GM23338 (cell line): Measurements from ENCODE around the gene MGAT5. TPM values are rescaled to one million over a fixed set of nuclear protein-coding genes. Genes with fewer than 3 reads are reported as not detected.

ENCODE experiments used
- ATAC-seq: fragments of 200-7000 bp; cut with Tn5 transposase; 3 replicates; pipeline ENCODE4 v1.9.1; 2020
- DNase-seq: peaks from one replicate; pipeline ENCODE4 v3.0.0-alpha.2; 2015; ENCODE audit warnings: low spot score
- H2AFZ ChIP-seq: fragments of 200-600 bp; sonication (generic); 2 replicates; pipeline ENCODE4 v1.8.0; 2016; ENCODE audit warnings: antibody characterized with exemption, mild to moderate bottlenecking, moderate library complexity
- H3F3A ChIP-seq: fragments of 200-600 bp; sonication (generic); replicated peaks from 2 replicates; pipeline ENCODE4 v1.8.0; 2017; ENCODE audit warnings: antibody characterized with exemption, mixed run types, low read depth
- H3K27ac ChIP-seq: fragments of 200-600 bp; sonication (generic); 2 replicates; pipeline ENCODE4 v1.6.1; 2016; ENCODE audit warnings: low read depth
- H3K27me3 ChIP-seq: fragments of 200-600 bp; sonication (generic); 2 replicates; pipeline ENCODE4 v1.8.0; 2016; ENCODE audit warnings: mild to moderate bottlenecking, mixed run types, moderate library complexity; ENCODE audit not compliant: insufficient read depth
- H3K36me3 ChIP-seq: fragments of 200-600 bp; sonication (generic); 2 replicates; pipeline ENCODE4 v1.8.0; 2016; ENCODE audit warnings: mild to moderate bottlenecking; ENCODE audit not compliant: insufficient read depth
- H3K4me1 ChIP-seq: fragments of 200-600 bp; sonication (generic); 2 replicates; pipeline ENCODE4 v1.8.0; 2016; ENCODE audit warnings: mild to moderate bottlenecking, moderate library complexity; ENCODE audit not compliant: insufficient read depth
- H3K4me2 ChIP-seq: fragments of 200-600 bp; sonication (generic); 2 replicates; pipeline ENCODE4 v1.7.1; 2017; ENCODE audit warnings: mixed run types
- H3K4me3 ChIP-seq: fragments of 200-600 bp; sonication (generic); 2 replicates; pipeline ENCODE4 v1.6.1; 2016; ENCODE audit warnings: mixed run types
- H3K79me2 ChIP-seq: fragments of 200-600 bp; sonication (generic); replicated peaks from 2 replicates; pipeline ENCODE4 v1.8.0; 2017; ENCODE audit warnings: mild to moderate bottlenecking; ENCODE audit not compliant: insufficient read depth
- H3K9me2 ChIP-seq: fragments of 200-600 bp; sonication (generic); 2 replicates; pipeline ENCODE4 v1.8.0; 2017; ENCODE audit not compliant: insufficient read depth
- H4K20me1 ChIP-seq: fragments of 200-600 bp; sonication (generic); replicated peaks from 2 replicates; pipeline ENCODE4 v1.8.0; 2017; ENCODE audit warnings: mild to moderate bottlenecking; ENCODE audit not compliant: insufficient read depth
- H3K27ac Mint-ChIP-seq: 2 replicates; pipeline ENCODE4 v1.8.0; 2020; ENCODE audit warnings: inconsistent platforms, mild to moderate bottlenecking, moderate library complexity, mixed read lengths
- H3K27me3 Mint-ChIP-seq: 3 replicates; pipeline ENCODE4 v1.8.0; 2022; ENCODE audit warnings: low read depth, mild to moderate bottlenecking, moderate library complexity, mixed read lengths, inconsistent platforms; ENCODE audit not compliant: insufficient read depth, poor library complexity
- H3K36me3 Mint-ChIP-seq: 3 replicates; pipeline ENCODE4 v1.8.0; 2021; ENCODE audit warnings: low read depth, mild to moderate bottlenecking, inconsistent platforms, moderate library complexity, mixed read lengths
- H3K4me1 Mint-ChIP-seq: 3 replicates; pipeline ENCODE4 v1.8.0; 2020; ENCODE audit warnings: mild to moderate bottlenecking, inconsistent platforms, mixed read lengths
- H3K4me3 Mint-ChIP-seq: 3 replicates; pipeline ENCODE4 v1.8.0; 2021; ENCODE audit warnings: moderate library complexity, mild to moderate bottlenecking, inconsistent platforms, mixed read lengths
- H3K9me3 Mint-ChIP-seq: 3 replicates; pipeline ENCODE4 v1.8.0; 2020; ENCODE audit warnings: moderate library complexity, mild to moderate bottlenecking, inconsistent platforms, mixed read lengths
- CREB1 ChIP-seq: fragments of 250-450 bp; sonication (Bioruptor Pico); IDR thresholded peaks from 2 replicates; pipeline ENCODE4 v1.5.0; 2020; ENCODE audit warnings: low read depth, mild to moderate bottlenecking, moderate library complexity
- EZH2 ChIP-seq: fragments of 200-600 bp; sonication (generic); IDR thresholded peaks from one replicate; pipeline ENCODE4 v1.8.0; 2017; ENCODE audit warnings: antibody characterized with exemption, mild to moderate bottlenecking, low read depth; ENCODE audit not compliant: unreplicated experiment
- EZH2phosphoT487 ChIP-seq: fragments of 200-600 bp; sonication (generic); IDR thresholded peaks from one replicate; pipeline ENCODE4 v1.8.1; 2018; ENCODE audit warnings: antibody characterized with exemption; ENCODE audit not compliant: unreplicated experiment
- JUNB ChIP-seq: IDR thresholded peaks from one replicate; pipeline ENCODE4 v1.6.1; 2016; ENCODE audit warnings: antibody characterized with exemption; ENCODE audit not compliant: unreplicated experiment
- NANOG ChIP-seq: IDR thresholded peaks from 2 replicates; pipeline ENCODE4 v1.6.1; 2016; ENCODE audit warnings: antibody characterized with exemption, borderline replicate concordance
- POLR2AphosphoS5 ChIP-seq: IDR thresholded peaks from 2 replicates; pipeline ENCODE4 v1.6.1; 2016; ENCODE audit warnings: antibody characterized with exemption, low read depth
- STAT1 ChIP-seq: IDR thresholded peaks from one replicate; pipeline ENCODE4 v1.6.1; 2016; ENCODE audit warnings: antibody characterized with exemption; ENCODE audit not compliant: unreplicated experiment
- ZNF114 ChIP-seq: fragments of 250-450 bp; sonication (Bioruptor Pico); IDR thresholded peaks from 2 replicates; pipeline ENCODE4 v1.5.0; 2020; ENCODE audit warnings: mild to moderate bottlenecking, moderate library complexity
- ZNF331 ChIP-seq: fragments of 250-450 bp; sonication (Bioruptor Pico); IDR thresholded peaks from 2 replicates; pipeline ENCODE4 v1.5.0; 2020; ENCODE audit warnings: low read depth, mild to moderate bottlenecking, moderate library complexity
- polyA plus RNA-seq: library from polyadenylated mRNA; unstranded; fragments of >200 nt; fragmentation: Nextera tagmentation; extraction: Ambion mirVana; gene quantifications from 2 replicates; pipeline ENCODE4 v1.2.1, GENCODE V29; 2016
- total RNA-seq: library from RNA; depleted of rRNA; stranded (reverse); fragments of >200 nt; shearing (Covaris generic); gene quantifications from 2 replicates; pipeline ENCODE4 v1.2.3, GENCODE V29; 2014
- TF ChIP-seq, protein P1 (sequence below): IDR thresholded peaks from one replicate; pipeline ENCODE4 v1.6.1; 2018; ENCODE audit warnings: antibody characterized with exemption; ENCODE audit not compliant: unreplicated experiment
- TF ChIP-seq, protein P2 (sequence below), 2 experiments: fragments of 200-600 bp in 1 of 2; sonication (generic) in 1 of 2; conservative IDR thresholded peaks; 2 replicates each; pipeline versions ENCODE4 v1.5.1 to v1.6.1; 2016 to 2017; ENCODE audit warnings: antibody characterized with exemption in 2 of 2, low read depth in 2 of 2, mild to moderate bottlenecking in 2 of 2, moderate library complexity in 1 of 2
- TF ChIP-seq, protein P3 (sequence below): fragments of 250-450 bp; sonication (Bioruptor Pico); IDR thresholded peaks from 2 replicates; pipeline ENCODE4 v1.5.0; 2020; ENCODE audit warnings: mild to moderate bottlenecking, moderate library complexity
- TF ChIP-seq, protein P4 (sequence below): IDR thresholded peaks from 2 replicates; pipeline ENCODE4 v1.6.1; 2016; ENCODE audit warnings: antibody characterized with exemption

MGAT5 gene
- total and polyA plus RNA-seq, 2 experiments from 2014 or later: 4.6 to 27.6 TPM

- Mint-ChIP-seq H3K27ac (no peak overlapping the region; the same call in 1 of the 2 replicates), H3K4me3 (no peak overlapping the region)
- no peak for ATAC-seq
Measured at GRCh38 chr2:134457765-134458472, 204.0 kb downstream of the MGAT5 start.

More at GRCh38 chr2:134457765-134458472, 204.0 kb downstream of the MGAT5 start:
- Mint-ChIP-seq H3K9me3 (no peaks in the 10 kb centered on the region; the same call in 2 of the 3 replicates), H3K36me3 (no peaks in the 10 kb centered on the region), H3K4me1 (peaks cover 4% of the 10 kb centered on the region; the same call in 2 of the 3 replicates), H3K27me3 (no peaks in the 10 kb centered on the region)
- Histone ChIP-seq H3K4me1 (no peaks in the 10 kb centered on the region), H3K27ac (no peak overlapping the region), H4K20me1 (no peaks in the 10 kb centered on the region), H3K79me2 (no peaks in the 10 kb centered on the region), H3K27me3 (no peaks in the 10 kb centered on the region), H3K4me2 (no peak overlapping the region), H2AFZ (no peak overlapping the region), H3K36me3 (no peaks in the 10 kb centered on the region), H3F3A (no peaks in the 10 kb centered on the region), H3K4me3 (no peak overlapping the region), H3K9me2 (no peaks in the 10 kb centered on the region)
- TF ChIP-seq, protein P1, sequence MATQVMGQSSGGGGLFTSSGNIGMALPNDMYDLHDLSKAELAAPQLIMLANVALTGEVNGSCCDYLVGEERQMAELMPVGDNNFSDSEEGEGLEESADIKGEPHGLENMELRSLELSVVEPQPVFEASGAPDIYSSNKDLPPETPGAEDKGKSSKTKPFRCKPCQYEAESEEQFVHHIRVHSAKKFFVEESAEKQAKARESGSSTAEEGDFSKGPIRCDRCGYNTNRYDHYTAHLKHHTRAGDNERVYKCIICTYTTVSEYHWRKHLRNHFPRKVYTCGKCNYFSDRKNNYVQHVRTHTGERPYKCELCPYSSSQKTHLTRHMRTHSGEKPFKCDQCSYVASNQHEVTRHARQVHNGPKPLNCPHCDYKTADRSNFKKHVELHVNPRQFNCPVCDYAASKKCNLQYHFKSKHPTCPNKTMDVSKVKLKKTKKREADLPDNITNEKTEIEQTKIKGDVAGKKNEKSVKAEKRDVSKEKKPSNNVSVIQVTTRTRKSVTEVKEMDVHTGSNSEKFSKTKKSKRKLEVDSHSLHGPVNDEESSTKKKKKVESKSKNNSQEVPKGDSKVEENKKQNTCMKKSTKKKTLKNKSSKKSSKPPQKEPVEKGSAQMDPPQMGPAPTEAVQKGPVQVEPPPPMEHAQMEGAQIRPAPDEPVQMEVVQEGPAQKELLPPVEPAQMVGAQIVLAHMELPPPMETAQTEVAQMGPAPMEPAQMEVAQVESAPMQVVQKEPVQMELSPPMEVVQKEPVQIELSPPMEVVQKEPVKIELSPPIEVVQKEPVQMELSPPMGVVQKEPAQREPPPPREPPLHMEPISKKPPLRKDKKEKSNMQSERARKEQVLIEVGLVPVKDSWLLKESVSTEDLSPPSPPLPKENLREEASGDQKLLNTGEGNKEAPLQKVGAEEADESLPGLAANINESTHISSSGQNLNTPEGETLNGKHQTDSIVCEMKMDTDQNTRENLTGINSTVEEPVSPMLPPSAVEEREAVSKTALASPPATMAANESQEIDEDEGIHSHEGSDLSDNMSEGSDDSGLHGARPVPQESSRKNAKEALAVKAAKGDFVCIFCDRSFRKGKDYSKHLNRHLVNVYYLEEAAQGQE: no peak
- TF ChIP-seq POLR2AphosphoS5 (no peak), ZNF331 (CRISPR knock-in tag) (no peak), CREB1 (CRISPR knock-in tag) (no peak), NANOG (no peak), EZH2phosphoT487 (no peak), ZNF114 (CRISPR knock-in tag) (no peak), JUNB (no peak), EZH2 (no peak), STAT1 (no peak)
- TF ChIP-seq, protein P2, sequence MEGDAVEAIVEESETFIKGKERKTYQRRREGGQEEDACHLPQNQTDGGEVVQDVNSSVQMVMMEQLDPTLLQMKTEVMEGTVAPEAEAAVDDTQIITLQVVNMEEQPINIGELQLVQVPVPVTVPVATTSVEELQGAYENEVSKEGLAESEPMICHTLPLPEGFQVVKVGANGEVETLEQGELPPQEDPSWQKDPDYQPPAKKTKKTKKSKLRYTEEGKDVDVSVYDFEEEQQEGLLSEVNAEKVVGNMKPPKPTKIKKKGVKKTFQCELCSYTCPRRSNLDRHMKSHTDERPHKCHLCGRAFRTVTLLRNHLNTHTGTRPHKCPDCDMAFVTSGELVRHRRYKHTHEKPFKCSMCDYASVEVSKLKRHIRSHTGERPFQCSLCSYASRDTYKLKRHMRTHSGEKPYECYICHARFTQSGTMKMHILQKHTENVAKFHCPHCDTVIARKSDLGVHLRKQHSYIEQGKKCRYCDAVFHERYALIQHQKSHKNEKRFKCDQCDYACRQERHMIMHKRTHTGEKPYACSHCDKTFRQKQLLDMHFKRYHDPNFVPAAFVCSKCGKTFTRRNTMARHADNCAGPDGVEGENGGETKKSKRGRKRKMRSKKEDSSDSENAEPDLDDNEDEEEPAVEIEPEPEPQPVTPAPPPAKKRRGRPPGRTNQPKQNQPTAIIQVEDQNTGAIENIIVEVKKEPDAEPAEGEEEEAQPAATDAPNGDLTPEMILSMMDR (conservative IDR thresholded peaks at IDR 0.05; ENCODE audit: low read depth in 2 of 2): no peak
- TF ChIP-seq, protein P3, sequence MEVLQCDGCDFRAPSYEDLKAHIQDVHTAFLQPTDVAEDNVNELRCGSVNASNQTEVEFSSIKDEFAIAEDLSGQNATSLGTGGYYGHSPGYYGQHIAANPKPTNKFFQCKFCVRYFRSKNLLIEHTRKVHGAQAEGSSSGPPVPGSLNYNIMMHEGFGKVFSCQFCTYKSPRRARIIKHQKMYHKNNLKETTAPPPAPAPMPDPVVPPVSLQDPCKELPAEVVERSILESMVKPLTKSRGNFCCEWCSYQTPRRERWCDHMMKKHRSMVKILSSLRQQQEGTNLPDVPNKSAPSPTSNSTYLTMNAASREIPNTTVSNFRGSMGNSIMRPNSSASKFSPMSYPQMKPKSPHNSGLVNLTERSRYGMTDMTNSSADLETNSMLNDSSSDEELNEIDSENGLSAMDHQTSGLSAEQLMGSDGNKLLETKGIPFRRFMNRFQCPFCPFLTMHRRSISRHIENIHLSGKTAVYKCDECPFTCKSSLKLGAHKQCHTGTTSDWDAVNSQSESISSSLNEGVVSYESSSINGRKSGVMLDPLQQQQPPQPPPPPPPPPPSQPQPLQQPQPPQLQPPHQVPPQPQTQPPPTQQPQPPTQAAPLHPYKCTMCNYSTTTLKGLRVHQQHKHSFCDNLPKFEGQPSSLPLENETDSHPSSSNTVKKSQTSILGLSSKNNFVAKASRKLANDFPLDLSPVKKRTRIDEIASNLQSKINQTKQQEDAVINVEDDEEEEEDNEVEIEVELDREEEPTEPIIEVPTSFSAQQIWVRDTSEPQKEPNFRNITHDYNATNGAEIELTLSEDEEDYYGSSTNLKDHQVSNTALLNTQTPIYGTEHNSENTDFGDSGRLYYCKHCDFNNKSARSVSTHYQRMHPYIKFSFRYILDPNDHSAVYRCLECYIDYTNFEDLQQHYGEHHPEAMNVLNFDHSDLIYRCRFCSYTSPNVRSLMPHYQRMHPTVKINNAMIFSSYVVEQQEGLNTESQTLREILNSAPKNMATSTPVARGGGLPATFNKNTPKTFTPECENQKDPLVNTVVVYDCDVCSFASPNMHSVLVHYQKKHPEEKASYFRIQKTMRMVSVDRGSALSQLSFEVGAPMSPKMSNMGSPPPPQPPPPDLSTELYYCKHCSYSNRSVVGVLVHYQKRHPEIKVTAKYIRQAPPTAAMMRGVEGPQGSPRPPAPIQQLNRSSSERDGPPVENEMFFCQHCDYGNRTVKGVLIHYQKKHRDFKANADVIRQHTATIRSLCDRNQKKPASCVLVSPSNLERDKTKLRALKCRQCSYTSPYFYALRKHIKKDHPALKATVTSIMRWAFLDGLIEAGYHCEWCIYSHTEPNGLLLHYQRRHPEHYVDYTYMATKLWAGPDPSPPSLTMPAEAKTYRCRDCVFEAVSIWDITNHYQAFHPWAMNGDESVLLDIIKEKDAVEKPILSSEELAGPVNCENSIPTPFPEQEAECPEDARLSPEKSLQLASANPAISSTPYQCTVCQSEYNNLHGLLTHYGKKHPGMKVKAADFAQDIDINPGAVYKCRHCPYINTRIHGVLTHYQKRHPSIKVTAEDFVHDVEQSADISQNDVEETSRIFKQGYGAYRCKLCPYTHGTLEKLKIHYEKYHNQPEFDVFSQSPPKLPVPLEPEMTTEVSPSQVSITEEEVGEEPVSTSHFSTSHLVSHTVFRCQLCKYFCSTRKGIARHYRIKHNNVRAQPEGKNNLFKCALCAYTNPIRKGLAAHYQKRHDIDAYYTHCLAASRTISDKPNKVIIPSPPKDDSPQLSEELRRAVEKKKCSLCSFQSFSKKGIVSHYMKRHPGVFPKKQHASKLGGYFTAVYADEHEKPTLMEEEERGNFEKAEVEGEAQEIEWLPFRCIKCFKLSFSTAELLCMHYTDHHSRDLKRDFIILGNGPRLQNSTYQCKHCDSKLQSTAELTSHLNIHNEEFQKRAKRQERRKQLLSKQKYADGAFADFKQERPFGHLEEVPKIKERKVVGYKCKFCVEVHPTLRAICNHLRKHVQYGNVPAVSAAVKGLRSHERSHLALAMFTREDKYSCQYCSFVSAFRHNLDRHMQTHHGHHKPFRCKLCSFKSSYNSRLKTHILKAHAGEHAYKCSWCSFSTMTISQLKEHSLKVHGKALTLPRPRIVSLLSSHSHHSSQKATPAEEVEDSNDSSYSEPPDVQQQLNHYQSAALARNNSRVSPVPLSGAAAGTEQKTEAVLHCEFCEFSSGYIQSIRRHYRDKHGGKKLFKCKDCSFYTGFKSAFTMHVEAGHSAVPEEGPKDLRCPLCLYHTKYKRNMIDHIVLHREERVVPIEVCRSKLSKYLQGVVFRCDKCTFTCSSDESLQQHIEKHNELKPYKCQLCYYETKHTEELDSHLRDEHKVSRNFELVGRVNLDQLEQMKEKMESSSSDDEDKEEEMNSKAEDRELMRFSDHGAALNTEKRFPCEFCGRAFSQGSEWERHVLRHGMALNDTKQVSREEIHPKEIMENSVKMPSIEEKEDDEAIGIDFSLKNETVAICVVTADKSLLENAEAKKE: no peak
- TF ChIP-seq, protein P4, sequence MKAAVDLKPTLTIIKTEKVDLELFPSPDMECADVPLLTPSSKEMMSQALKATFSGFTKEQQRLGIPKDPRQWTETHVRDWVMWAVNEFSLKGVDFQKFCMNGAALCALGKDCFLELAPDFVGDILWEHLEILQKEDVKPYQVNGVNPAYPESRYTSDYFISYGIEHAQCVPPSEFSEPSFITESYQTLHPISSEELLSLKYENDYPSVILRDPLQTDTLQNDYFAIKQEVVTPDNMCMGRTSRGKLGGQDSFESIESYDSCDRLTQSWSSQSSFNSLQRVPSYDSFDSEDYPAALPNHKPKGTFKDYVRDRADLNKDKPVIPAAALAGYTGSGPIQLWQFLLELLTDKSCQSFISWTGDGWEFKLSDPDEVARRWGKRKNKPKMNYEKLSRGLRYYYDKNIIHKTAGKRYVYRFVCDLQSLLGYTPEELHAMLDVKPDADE: no peak
- no peak for DNase-seq
